HEK293T (cell line): ENCODE data around the gene AFAP1L2.

Experiments
- CTCF ChIA-PET: fragments of 350-600 bp; formaldehyde crosslinking; extraction: SDS; loops from one replicate; lab custom pipeline; 2021; ENCODE audit warnings: antibody characterized with exemption, inconsistent platforms; lab: Yijun Ruan, JAX
- POLR2A ChIA-PET: fragments of 350-600 bp; formaldehyde crosslinking; extraction: SDS; loops from one replicate; lab custom pipeline; 2020; ENCODE audit warnings: antibody characterized with exemption, inconsistent platforms; lab: Yijun Ruan, JAX
- DNase-seq: peaks from one replicate; pipeline ENCODE4 v3.0.0; 2012; ENCODE audit warnings: mixed read lengths; ENCODE audit errors: extremely low spot score
- ARNT ChIP-seq: fragments of 450-650 bp; IDR thresholded peaks from 2 replicates; pipeline ENCODE4 v1.6.1; 2017; ENCODE audit warnings: mild to moderate bottlenecking
- BHLHE40 ChIP-seq: fragments of 450-650 bp; IDR thresholded peaks from 2 replicates; pipeline ENCODE4 v1.6.1; 2016; ENCODE audit warnings: mild to moderate bottlenecking, moderate library complexity, borderline replicate concordance
- CTBP1 ChIP-seq: fragments of 450-650 bp; IDR thresholded peaks from 2 replicates; pipeline ENCODE4 v1.6.1; 2016; ENCODE audit warnings: borderline replicate concordance
- ELF4 ChIP-seq: fragments of 450-650 bp; IDR thresholded peaks from 2 replicates; pipeline ENCODE4 v1.6.1; 2017; ENCODE audit warnings: antibody characterized with exemption
- FOXA1 ChIP-seq: fragments of 450-650 bp; IDR thresholded peaks from 2 replicates; pipeline ENCODE4 v1.6.1; 2016; ENCODE audit warnings: mild to moderate bottlenecking
- FOXK2 ChIP-seq: fragments of 450-650 bp; IDR thresholded peaks from 2 replicates; pipeline ENCODE4 v1.6.1; 2016; ENCODE audit warnings: mild to moderate bottlenecking
- FOXM1 ChIP-seq: fragments of 450-650 bp; IDR thresholded peaks from 2 replicates; pipeline ENCODE4 v1.6.1; 2017; ENCODE audit warnings: mild to moderate bottlenecking, borderline replicate concordance
- HDGF ChIP-seq: fragments of 450-650 bp; IDR thresholded peaks from 2 replicates; pipeline ENCODE4 v1.6.1; 2017; ENCODE audit warnings: antibody characterized with exemption, borderline replicate concordance
- L3MBTL2 ChIP-seq: fragments of 450-650 bp; conservative IDR thresholded peaks from 2 replicates; pipeline ENCODE4 v1.6.1; 2016; ENCODE audit warnings: mild to moderate bottlenecking
- LEF1 ChIP-seq: fragments of 450-650 bp; IDR thresholded peaks from 2 replicates; pipeline ENCODE4 v1.6.1; 2017; ENCODE audit warnings: mild to moderate bottlenecking, borderline replicate concordance
- NFRKB ChIP-seq: fragments of 450-650 bp; IDR thresholded peaks from 2 replicates; pipeline ENCODE4 v1.6.1; 2016; ENCODE audit warnings: mild to moderate bottlenecking, moderate library complexity
- SP1 ChIP-seq: fragments of 450-650 bp; IDR thresholded peaks from 2 replicates; pipeline ENCODE4 v1.6.1; 2017
- SUZ12 ChIP-seq: fragments of 450-650 bp; IDR thresholded peaks from 2 replicates; pipeline ENCODE4 v1.6.1; 2016; ENCODE audit warnings: mild to moderate bottlenecking
- TARDBP ChIP-seq: fragments of 450-650 bp; IDR thresholded peaks from 2 replicates; pipeline ENCODE4 v1.6.1; 2016
- ZNF384 ChIP-seq: fragments of 450-650 bp; IDR thresholded peaks from 2 replicates; pipeline ENCODE4 v1.6.1; 2016
- TF ChIP-seq, protein P1 (sequence below): fragments of 450-650 bp; IDR thresholded peaks from 2 replicates; pipeline ENCODE4 v1.6.1; 2016

Gene AFAP1L2

DNA sequence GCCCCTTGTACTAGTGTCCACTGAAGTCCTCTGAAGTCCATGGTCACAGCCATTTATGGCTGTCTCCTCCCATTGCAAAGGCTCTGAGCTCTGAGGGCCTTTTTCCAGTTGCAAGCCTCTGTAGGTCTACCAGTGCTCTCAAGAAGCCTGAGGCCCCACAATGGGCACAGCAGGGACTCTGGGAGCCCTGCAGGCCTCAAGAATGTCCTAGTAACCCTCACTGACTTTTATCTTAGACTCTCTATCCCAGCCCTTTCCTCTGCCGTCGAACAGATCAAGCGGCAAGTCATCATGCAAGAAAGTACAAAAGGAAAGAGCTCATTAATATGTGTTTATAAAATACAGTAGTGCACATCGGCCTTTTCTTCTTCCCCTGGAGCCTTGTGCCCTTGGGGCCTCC is 141.8 kb downstream of the AFAP1L2 start:
- no peak for DNase-seq
- POLR2A ChIA-PET, result no interaction called here
- CTCF ChIA-PET, result no interaction called here
- TF ChIP-seq SP1 (no peak), ELF4 (no peak), L3MBTL2 (no peak), FOXA1 (no peak), LEF1 (no peak), TARDBP (no peak), SUZ12 (no peak), ARNT (no peak), FOXM1 (no peak)

DNA sequence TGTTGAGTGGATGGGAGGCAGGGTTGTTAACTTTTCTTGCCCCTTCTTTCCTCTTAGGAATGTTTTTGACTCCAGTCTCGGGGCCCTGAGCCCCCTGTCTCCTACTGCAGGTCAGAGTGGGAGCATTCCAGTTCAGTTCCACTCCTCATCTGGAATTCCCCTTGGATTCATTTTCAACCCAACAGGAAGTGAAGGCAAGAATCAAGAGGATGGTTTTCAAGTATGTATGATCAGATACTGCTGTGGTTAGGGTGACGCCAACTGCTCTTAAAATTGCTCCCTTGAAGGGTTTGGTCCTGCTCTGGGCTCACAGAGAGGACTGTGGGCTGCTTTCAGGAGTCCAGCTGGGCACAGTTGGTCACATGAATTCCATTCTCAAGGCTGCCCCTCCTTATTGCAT is 143.2 kb downstream of the AFAP1L2 start:
- ChIA-PET CTCF (no interaction called here), POLR2A (no interaction called here)
- DNase-seq, result no peak
- TF ChIP-seq SP1, result no peak
- TF ChIP-seq ZNF384, result no peak
- no peak for TF ChIP-seq NFRKB
- TF ChIP-seq L3MBTL2, result no peak
- no peak for TF ChIP-seq CTBP1
- no peak for TF ChIP-seq SUZ12
- TF ChIP-seq ELF4, result no peak
- TF ChIP-seq ARNT, result no peak
- no peak for TF ChIP-seq HDGF
- no peak for TF ChIP-seq FOXM1
- TF ChIP-seq FOXK2, result no peak
- TF ChIP-seq, protein P1, sequence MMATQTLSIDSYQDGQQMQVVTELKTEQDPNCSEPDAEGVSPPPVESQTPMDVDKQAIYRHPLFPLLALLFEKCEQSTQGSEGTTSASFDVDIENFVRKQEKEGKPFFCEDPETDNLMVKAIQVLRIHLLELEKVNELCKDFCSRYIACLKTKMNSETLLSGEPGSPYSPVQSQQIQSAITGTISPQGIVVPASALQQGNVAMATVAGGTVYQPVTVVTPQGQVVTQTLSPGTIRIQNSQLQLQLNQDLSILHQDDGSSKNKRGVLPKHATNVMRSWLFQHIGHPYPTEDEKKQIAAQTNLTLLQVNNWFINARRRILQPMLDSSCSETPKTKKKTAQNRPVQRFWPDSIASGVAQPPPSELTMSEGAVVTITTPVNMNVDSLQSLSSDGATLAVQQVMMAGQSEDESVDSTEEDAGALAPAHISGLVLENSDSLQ, result no peak

GRCh38 chr10:114260366-114260765 is 143.9 kb downstream of the AFAP1L2 start:
- POLR2A ChIA-PET, result no interaction called here

GRCh38 chr10:114259824-114260223 is 144.5 kb downstream of the AFAP1L2 start:
- no peak for DNase-seq
- ChIA-PET CTCF (no interaction called here), POLR2A (no interaction called here)
- TF ChIP-seq NFRKB, result no peak
- TF ChIP-seq LEF1, result no peak
- TF ChIP-seq BHLHE40, result no peak
- TF ChIP-seq FOXA1, result no peak
- TF ChIP-seq ELF4, result no peak
- TF ChIP-seq HDGF, result no peak
- TF ChIP-seq SUZ12, result no peak
- TF ChIP-seq FOXM1, result no peak
- TF ChIP-seq CTBP1, result no peak
- no peak for TF ChIP-seq FOXK2
- TF ChIP-seq TARDBP, result no peak
- no peak for TF ChIP-seq SP1
- TF ChIP-seq ARNT, result no peak
- TF ChIP-seq ZNF384, result no peak

More at GRCh38 chr10:114260366-114260765, 143.9 kb downstream of the AFAP1L2 start:
- CTCF ChIA-PET, result no interaction called here
- no peak for TF ChIP-seq L3MBTL2
- DNase-seq, result no peak

GRCh38 chr10:114258274-114258840 is 145.9 kb downstream of the AFAP1L2 start:
- CTCF ChIA-PET, result no interaction called here
- DNase-seq, result no peak
- POLR2A ChIA-PET, result no interaction called here
- TF ChIP-seq HDGF, result no peak
- TF ChIP-seq NFRKB, result no peak
- no peak for TF ChIP-seq TARDBP
- TF ChIP-seq ARNT, result no peak
- no peak for TF ChIP-seq ELF4
- no peak for TF ChIP-seq L3MBTL2
- no peak for TF ChIP-seq FOXA1
- no peak for TF ChIP-seq FOXK2
- TF ChIP-seq, protein P1, result no peak
- TF ChIP-seq BHLHE40, result no peak
- TF ChIP-seq SUZ12, result no peak
- TF ChIP-seq LEF1, result no peak
- TF ChIP-seq FOXM1, result no peak
- no peak for TF ChIP-seq CTBP1
- TF ChIP-seq ZNF384, result no peak
- no peak for TF ChIP-seq SP1

- CTCF ChIA-PET, result no interaction called here
Measured at GRCh38 chr10:114257498-114257897, 146.8 kb downstream of the AFAP1L2 start.

DNA sequence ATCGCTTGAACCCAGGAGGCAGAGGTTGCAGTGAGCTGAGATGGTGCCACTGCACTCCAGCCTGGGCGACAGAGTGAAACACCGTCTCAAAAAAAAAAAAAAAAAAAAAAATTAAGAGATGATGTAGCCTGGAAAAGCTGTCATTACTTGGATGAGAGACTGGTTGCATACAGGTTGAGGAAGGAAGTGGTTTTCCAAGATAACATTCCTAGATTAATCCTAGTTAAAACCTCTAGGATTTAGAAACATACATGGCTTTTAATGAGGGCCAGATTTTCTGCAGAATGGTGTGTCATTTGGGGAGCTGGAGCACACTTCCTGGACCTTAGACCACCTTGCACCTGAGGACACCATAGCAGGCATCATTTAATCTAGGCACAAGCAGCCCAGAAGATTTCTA is 147.5 kb downstream of the AFAP1L2 start:
- CTCF ChIA-PET, result interaction anchor here (0.7 kb wide), 1 partner anchor 24 kb away, joined by 6 read pairs; no protein-coding TSS in a partner anchor
- POLR2A ChIA-PET, result no interaction called here
- DNase-seq, result no peak
- TF ChIP-seq, protein P1, result no peak
- no peak for TF ChIP-seq TARDBP
- no peak for TF ChIP-seq CTBP1
- TF ChIP-seq SUZ12, result no peak
- no peak for TF ChIP-seq ELF4
- no peak for TF ChIP-seq FOXK2
- TF ChIP-seq LEF1, result no peak
- no peak for TF ChIP-seq FOXA1

More at GRCh38 chr10:114257498-114257897, 146.8 kb downstream of the AFAP1L2 start:
- POLR2A ChIA-PET, result no interaction called here
- TF ChIP-seq ZNF384 (no peak), FOXA1 (no peak), CTBP1 (no peak), BHLHE40 (no peak), TARDBP (no peak)
- no peak for DNase-seq
